A673 (cell line): ENCODE measurements around the gene PER2. TPM values are rescaled to one million over a fixed set of nuclear protein-coding genes. Genes with fewer than 3 reads are reported as not detected.

ENCODE experiments used
- BruUV-seq: library from RNA; stranded (reverse); fragments of 400-500 nt; replicated peaks from 2 replicates; lab custom pipeline; 2021; lab: Mats Ljungman, UMichigan
- CTCF ChIA-PET: fragments of 300-600 bp; sonication (Branson Sonifier 250); formaldehyde crosslinking; loops from one replicate; lab custom pipeline; 2022; ENCODE audit warnings: antibody characterized with exemption; lab: Charles Lee
- POLR2A ChIA-PET: fragments of 300-600 bp; sonication (Branson Sonifier 250); formaldehyde crosslinking; loops from one replicate; lab custom pipeline; 2022; ENCODE audit warnings: antibody characterized with exemption; ENCODE audit not compliant: low non-redundant PET; lab: Charles Lee
- DNase-seq: peaks from one replicate; pipeline ENCODE4 v3.0.0-alpha.2; 2015; ENCODE audit warnings: low spot score
- H3K27ac ChIP-seq: fragments of 200-600 bp; sonication (generic); 2 replicates; pipeline ENCODE4 v1.5.1; 2016; ENCODE audit warnings: mixed run types, low read depth, mild to moderate bottlenecking, mixed read lengths, antibody characterized with exemption, low read length; ENCODE audit not compliant: poor library complexity, severe bottlenecking
- H3K27me3 ChIP-seq: fragments of 200-600 bp; sonication (generic); replicated peaks from 2 replicates; pipeline ENCODE4 v1.6.1; 2017; ENCODE audit warnings: mixed run types, low read depth, mild to moderate bottlenecking, mixed read lengths, antibody characterized with exemption, low read length; ENCODE audit not compliant: insufficient read depth, poor library complexity
- H3K36me3 ChIP-seq: fragments of 200-600 bp; sonication (generic); 2 replicates; pipeline ENCODE4 v1.6.1; 2016; ENCODE audit warnings: mixed run types, mild to moderate bottlenecking, mixed read lengths, antibody characterized with exemption, low read length; ENCODE audit not compliant: insufficient read depth, poor library complexity, severe bottlenecking
- H3K4me1 ChIP-seq: fragments of 200-600 bp; sonication (generic); 2 replicates; pipeline ENCODE4 v1.6.1; 2017; ENCODE audit warnings: mixed run types, mild to moderate bottlenecking, mixed read lengths, antibody characterized with exemption, low read length; ENCODE audit not compliant: insufficient read depth, poor library complexity, severe bottlenecking
- H3K4me3 ChIP-seq: fragments of 200-600 bp; sonication (generic); 2 replicates; pipeline ENCODE4 v1.5.1; 2016; ENCODE audit warnings: low read depth, mixed run types, mild to moderate bottlenecking, mixed read lengths, low read length; ENCODE audit not compliant: poor library complexity, severe bottlenecking
- H3K9me3 ChIP-seq: fragments of 200-600 bp; sonication (generic); 2 replicates; pipeline ENCODE4 v1.6.1; 2016; ENCODE audit warnings: mixed run types, low read depth, mild to moderate bottlenecking, mixed read lengths, antibody characterized with exemption, low read length; ENCODE audit not compliant: poor library complexity, severe bottlenecking
- EZH2 ChIP-seq: fragments of 200-600 bp; sonication (generic); IDR thresholded peaks from 2 replicates; pipeline ENCODE4 v1.6.1; 2017; ENCODE audit warnings: borderline replicate concordance, low read depth, mild to moderate bottlenecking, mixed read lengths, antibody characterized with exemption, low read length; ENCODE audit not compliant: poor library complexity, severe bottlenecking
- intact Hi-C: fragments of 100-400 bp; cut with micrococcal nuclease; formaldehyde crosslinking; loops from one replicate; pipeline ENCODE4 v1.10.0; 2022; ENCODE audit not compliant: unreplicated experiment
- total RNA-seq: library from RNA; stranded (reverse); gene quantifications from 2 replicates; pipeline ENCODE4 v1.2.3, GENCODE V29; 2021
- TF ChIP-seq, protein P1 (sequence below): fragments of 300-800, 200-600 bp; sonication (generic); conservative IDR thresholded peaks from 2 replicates; pipeline ENCODE4 v1.5.1; 2017; ENCODE audit warnings: low read depth, mild to moderate bottlenecking, antibody characterized with exemption, low read length, moderate library complexity, mixed read lengths

Gene PER2
- total RNA-seq, 1 experiment from 2014 or later, result 7.5 TPM

DNA sequence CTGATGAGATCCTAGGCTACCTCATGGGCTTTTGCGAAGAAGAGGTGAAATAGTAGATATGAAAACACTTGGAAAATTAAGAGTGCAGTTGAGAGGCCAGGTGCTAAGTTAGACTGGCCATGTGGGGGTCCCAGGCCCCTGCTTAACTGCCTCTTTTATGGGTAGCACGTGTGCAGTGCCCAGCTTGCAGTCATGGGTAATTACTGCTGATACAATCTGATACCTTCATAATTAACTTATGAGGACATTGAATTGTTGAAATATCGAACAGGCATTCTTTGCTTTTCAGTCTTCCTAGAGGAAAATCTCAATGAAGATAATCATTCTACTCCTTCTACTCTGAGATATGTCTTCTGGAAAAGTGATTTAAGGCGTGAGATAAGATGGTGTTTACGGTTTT is 43.5 kb upstream of the PER2 start:
- no peak for DNase-seq
- no peaks in the 10 kb centered on the region for H3K36me3 ChIP-seq
- no TSS peak for BruUV-seq
- no peak overlapping the region for H3K27ac ChIP-seq
- H3K4me3 ChIP-seq, result no peak overlapping the region
- no peaks in the 10 kb centered on the region for H3K4me1 ChIP-seq
- no peaks in the 10 kb centered on the region for H3K9me3 ChIP-seq
- ChIA-PET CTCF (no interaction called here), POLR2A (no interaction called here)
- no peaks in the 10 kb centered on the region for H3K27me3 ChIP-seq
- intact Hi-C loops, result no loop called here
- TF ChIP-seq EZH2, result no peak
- TF ChIP-seq, protein P1, sequence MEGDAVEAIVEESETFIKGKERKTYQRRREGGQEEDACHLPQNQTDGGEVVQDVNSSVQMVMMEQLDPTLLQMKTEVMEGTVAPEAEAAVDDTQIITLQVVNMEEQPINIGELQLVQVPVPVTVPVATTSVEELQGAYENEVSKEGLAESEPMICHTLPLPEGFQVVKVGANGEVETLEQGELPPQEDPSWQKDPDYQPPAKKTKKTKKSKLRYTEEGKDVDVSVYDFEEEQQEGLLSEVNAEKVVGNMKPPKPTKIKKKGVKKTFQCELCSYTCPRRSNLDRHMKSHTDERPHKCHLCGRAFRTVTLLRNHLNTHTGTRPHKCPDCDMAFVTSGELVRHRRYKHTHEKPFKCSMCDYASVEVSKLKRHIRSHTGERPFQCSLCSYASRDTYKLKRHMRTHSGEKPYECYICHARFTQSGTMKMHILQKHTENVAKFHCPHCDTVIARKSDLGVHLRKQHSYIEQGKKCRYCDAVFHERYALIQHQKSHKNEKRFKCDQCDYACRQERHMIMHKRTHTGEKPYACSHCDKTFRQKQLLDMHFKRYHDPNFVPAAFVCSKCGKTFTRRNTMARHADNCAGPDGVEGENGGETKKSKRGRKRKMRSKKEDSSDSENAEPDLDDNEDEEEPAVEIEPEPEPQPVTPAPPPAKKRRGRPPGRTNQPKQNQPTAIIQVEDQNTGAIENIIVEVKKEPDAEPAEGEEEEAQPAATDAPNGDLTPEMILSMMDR, result no peak

DNA sequence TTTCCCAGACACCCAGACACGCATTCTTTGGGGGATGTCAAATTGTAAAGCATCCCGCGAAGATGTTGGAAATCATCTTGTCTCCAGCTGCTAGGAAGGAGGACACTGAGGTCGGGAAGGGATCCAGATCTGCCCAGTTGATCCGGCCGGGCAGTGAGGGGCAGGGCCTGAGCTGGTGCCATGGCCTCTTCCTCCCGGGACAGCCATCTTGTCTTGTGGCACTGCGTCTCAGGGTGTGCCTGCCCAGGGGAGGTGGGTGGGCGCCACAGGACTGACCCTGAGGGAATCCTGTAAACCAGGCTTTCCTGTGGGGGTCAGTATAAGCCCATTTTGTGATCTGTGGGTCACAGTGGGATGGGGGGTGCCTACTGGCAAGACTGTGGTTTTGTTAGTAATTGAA is 42.0 kb upstream of the PER2 start:
- no peaks in the 10 kb centered on the region for H3K36me3 ChIP-seq
- CTCF ChIA-PET, result no interaction called here
- BruUV-seq, result no TSS peak

DNA sequence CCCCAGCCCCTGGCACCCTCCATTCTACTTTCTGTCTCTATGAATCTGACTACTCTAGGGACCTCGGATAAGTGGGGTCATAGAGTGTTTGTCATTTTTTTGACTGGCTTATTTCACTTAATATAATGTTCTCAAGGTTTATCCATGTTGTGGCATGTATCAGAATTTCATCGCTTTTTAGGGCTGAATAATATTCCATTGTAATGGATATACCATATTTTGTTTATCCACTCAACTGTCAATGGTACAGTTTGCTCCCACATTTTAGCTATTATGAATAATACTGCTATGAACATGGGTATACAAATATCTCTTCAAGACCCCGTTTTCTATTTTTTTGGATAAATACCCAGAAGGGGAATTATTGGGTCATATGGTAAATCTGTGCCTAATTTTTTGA is 39.3 kb upstream of the PER2 start:
- no peaks in the 10 kb centered on the region for H3K4me1 ChIP-seq
- H3K36me3 ChIP-seq, result no peaks in the 10 kb centered on the region
- TF ChIP-seq EZH2, result no peak
- TF ChIP-seq, protein P1, result no peak
- no peak overlapping the region for H3K4me3 ChIP-seq
- no peaks in the 10 kb centered on the region for H3K9me3 ChIP-seq
- no peaks in the 10 kb centered on the region for H3K27me3 ChIP-seq
- no TSS peak for BruUV-seq
- intact Hi-C loops, result no loop called here
- ChIA-PET CTCF (no interaction called here), POLR2A (no interaction called here)
- H3K27ac ChIP-seq, result no peak overlapping the region
- no peak for DNase-seq

More for the DNA sequence above, 42.0 kb upstream of the PER2 start:
- TF ChIP-seq, protein P1, result no peak
- TF ChIP-seq EZH2, result no peak
- POLR2A ChIA-PET, result no interaction called here
- H3K4me1 ChIP-seq, result no peaks in the 10 kb centered on the region
- intact Hi-C loops, result no loop called here
- DNase-seq, result no peak
- no peak overlapping the region for H3K4me3 ChIP-seq
- H3K27me3 ChIP-seq, result no peaks in the 10 kb centered on the region
- no peak overlapping the region for H3K27ac ChIP-seq
- no peaks in the 10 kb centered on the region for H3K9me3 ChIP-seq
